BJ (cell line): ENCODE results near the gene TAL1. TPM values are rescaled to one million over a fixed set of nuclear protein-coding genes. Genes with fewer than 3 reads are reported as not detected.

Source experiments
- CTCF ChIA-PET: fragments of 350-600 bp; formaldehyde crosslinking; extraction: SDS; loops from one replicate; lab custom pipeline; 2021; ENCODE audit warnings: antibody characterized with exemption, inconsistent platforms; lab: Yijun Ruan, JAX
- POLR2A ChIA-PET: fragments of 300-600 bp; sonication (Branson Sonifier 250); formaldehyde crosslinking; extraction: SDS; loops from one replicate; lab custom pipeline; 2021; ENCODE audit warnings: antibody characterized with exemption; lab: Charles Lee
- DNase-seq: peaks from one replicate; pipeline ENCODE4 v3.0.0-alpha.2; 2011; ENCODE audit warnings: low read depth
- H3K27me3 ChIP-seq: 2 replicates; pipeline ENCODE4 v1.6.0; 2011; ENCODE audit warnings: low read length; ENCODE audit not compliant: control insufficient read depth, insufficient read depth
- H3K36me3 ChIP-seq: 2 replicates; pipeline ENCODE4 v1.5.1; 2011; ENCODE audit warnings: low read length; ENCODE audit not compliant: control insufficient read depth, insufficient read depth
- H3K4me3 ChIP-seq: 2 replicates; pipeline ENCODE4 v1.5.1; 2011; ENCODE audit warnings: low read depth, mild to moderate bottlenecking, control low read depth, low read length
- CTCF ChIP-seq: IDR thresholded peaks from 2 replicates; pipeline ENCODE4 v1.5.1; 2011; ENCODE audit warnings: low read depth, mild to moderate bottlenecking, control low read depth, inconsistent platforms, low read length, moderate library complexity; ENCODE audit not compliant: insufficient read depth
- polyA plus RNA-seq: library from polyadenylated mRNA; depleted of rRNA; stranded (reverse); fragments of >200 nt; gene quantifications from 2 replicates; pipeline ENCODE4 v1.2.3, GENCODE V29; 2011

Gene TAL1
- polyA plus RNA-seq, 1 experiment: not detected

GRCh38 chr1:47188791-47189785 is 42.9 kb downstream of the TAL1 start:
- Histone ChIP-seq H3K27me3 (peaks cover 3% of the 10 kb centered on the region; the same call in 1 of the 2 replicates), H3K4me3 (no peak overlapping the region), H3K36me3 (no peaks in the 10 kb centered on the region)
- CTCF ChIA-PET: interaction anchor here (0.6 to 5.9 kb wide), 5 partner anchors 10 to 521 kb away, joined by 3 to 66 read pairs (median 4); no protein-coding TSS in a partner anchor
- TF ChIP-seq CTCF: no peak
- POLR2A ChIA-PET: interaction anchor here (1.1 kb wide), 1 partner anchor 10 kb away, joined by 3 read pairs; no protein-coding TSS in a partner anchor
- no peak for DNase-seq

GRCh38 chr1:47187926-47188250 is 44.1 kb downstream of the TAL1 start:
- no peak for DNase-seq
- POLR2A ChIA-PET: no interaction called here
- H3K4me3 ChIP-seq: no peak overlapping the region
- no peaks in the 10 kb centered on the region for H3K36me3 ChIP-seq
- CTCF ChIA-PET: interaction anchor here (0.9 to 2.1 kb wide), 2 partner anchors 9 to 74 kb away, joined by 4 to 16 read pairs; no protein-coding TSS in a partner anchor
- H3K27me3 ChIP-seq: peaks cover 3% of the 10 kb centered on the region; the same call in 1 of the 2 replicates
- TF ChIP-seq CTCF: no peak

GRCh38 chr1:47187231-47187925 is 44.6 kb downstream of the TAL1 start:
- no peak for DNase-seq
- CTCF ChIA-PET: interaction anchor here (2.1 kb wide), 1 partner anchor 8 kb away, joined by 16 read pairs; no protein-coding TSS in a partner anchor

GRCh38 chr1:47186267-47187185 is 45.5 kb downstream of the TAL1 start:
- Histone ChIP-seq H3K4me3 (no peak overlapping the region), H3K27me3 (peaks cover 3% of the 10 kb centered on the region), H3K36me3 (no peaks in the 10 kb centered on the region)
- no peak for DNase-seq
- TF ChIP-seq CTCF: no peak
- ChIA-PET POLR2A (no interaction called here), CTCF (interaction anchor here (2.1 kb wide), 1 partner anchor 7 kb away, joined by 16 read pairs; no protein-coding TSS in a partner anchor)

More at GRCh38 chr1:47187231-47187925, 44.6 kb downstream of the TAL1 start:
- Histone ChIP-seq H3K4me3 (no peak overlapping the region), H3K27me3 (peaks cover 3% of the 10 kb centered on the region; the same call in 1 of the 2 replicates), H3K36me3 (no peaks in the 10 kb centered on the region)
- POLR2A ChIA-PET: no interaction called here
- TF ChIP-seq CTCF: no peak
